ENCODE data around the gene ABHD16A. TPM values are rescaled to one million over a fixed set of nuclear protein-coding genes. Genes with fewer than 3 reads are reported as not detected.
A peak's percentile ranks its signal among the peaks of the same experiment; 100 is the strongest.

ABHD16A gene
- total RNA-seq, 1 donor from 2014 or later = 44.5 TPM

DNA sequence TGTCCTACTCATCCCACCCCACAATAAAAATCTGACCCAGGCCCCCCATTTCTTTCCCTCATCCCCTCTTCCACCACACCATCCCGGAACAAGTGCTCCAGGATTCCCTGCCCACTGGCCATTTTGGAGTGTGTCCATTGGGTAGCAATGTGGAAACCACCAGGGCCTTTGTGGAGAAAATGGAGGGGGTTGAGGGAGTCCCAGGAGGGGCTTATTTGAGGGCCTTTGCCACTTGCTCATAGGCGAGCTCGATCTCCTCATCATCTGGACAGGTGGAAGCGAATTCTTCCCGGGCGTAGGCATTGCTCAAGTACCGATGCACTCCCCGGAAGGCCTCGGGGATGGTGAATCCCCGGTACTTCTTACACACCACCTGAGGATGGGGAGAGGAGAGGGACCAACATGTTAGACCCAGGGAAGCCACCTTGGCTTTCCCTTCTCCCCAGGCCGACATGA lies 27.5 kb upstream of the ABHD16A start:
- DNase-seq (ENCODE audit: low spot score) = no peak

- peak; percentile 87 for DNase-seq (ENCODE audit: low spot score)
Observed at GRCh38 chr6:31729979-31730630, 27.0 kb upstream of the ABHD16A start.

DNA sequence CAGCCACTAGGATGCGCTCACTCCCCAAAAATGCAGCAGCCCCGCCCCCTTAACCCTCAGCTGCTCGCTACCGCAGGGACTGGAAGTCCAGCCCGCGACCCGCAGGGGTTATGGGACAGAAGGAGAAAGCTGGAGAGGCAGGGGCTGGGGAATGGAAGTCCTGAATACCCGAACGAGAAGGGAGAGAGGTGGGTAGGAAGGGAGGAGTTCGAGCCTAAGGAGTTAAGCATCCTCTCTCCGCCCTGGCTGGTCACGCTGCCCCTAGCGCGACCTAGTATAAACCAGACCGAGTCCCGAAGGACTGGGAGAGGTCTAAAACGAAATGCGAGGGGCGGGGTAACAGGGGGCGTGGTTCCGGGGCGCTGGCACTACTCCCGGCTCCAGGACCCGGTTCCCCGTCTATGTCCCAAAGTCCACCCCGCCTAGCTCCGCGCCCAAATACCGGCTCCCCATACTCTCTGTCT lies 26.4 kb upstream of the ABHD16A start:
- DNase-seq (ENCODE audit: low spot score) = peak; percentile 94

GRCh38 chr6:31728767-31729514 lies 25.8 kb upstream of the ABHD16A start, which contains the start of gene DDAH2:
Gene DDAH2 (minus strand): TSS chr6:31729299. CDS start chr6:31729161, 138 bp downstream.
- no peak for DNase-seq (ENCODE audit: low spot score)

DNA sequence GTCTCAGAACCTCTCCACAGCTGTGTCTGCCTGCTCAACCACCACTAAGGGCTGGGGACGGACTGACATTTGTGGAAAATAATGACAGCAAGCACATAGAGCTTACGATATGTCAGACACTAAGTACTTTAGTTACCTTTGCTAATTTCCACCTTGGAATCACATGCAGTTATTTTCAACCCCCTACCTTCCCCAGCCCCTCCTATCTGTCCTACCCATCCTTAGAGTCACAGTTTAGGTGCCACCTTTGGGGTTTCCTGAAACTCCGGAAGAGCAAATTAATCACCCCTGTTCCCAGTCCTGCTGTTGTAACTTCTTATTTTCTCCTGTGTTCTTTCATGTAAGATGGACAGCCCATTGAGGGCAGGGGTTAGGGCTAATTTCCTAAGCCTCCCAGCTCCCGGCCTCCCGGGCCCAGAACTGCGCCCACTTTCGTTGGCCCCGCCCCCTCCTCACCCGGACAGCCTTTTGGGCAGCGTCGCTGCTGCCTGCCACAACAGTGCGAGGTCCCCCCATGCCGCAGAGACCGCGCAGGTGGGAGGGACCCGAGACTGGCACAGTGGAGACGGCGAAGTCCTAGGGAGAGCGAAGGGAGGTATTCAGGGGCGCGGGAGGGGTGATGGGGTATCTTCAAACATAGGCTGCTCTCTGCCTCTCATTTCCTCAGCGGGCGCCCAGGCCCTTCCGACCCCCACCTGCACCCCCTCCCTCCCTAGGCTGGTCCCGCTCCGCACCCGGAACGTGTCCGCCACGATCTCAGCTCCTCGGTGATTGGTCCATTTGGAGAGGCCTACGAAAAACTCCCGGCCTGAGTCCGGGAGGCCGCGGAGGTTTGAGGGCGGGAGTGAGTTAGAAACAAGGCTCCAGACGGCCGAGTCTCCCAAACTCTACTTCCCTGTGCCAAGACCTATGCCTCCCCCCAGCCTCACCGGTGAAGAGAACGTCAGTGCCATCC lies 24.9 kb upstream of the ABHD16A start:
- DNase-seq (ENCODE audit: low spot score) = no peak

DNA sequence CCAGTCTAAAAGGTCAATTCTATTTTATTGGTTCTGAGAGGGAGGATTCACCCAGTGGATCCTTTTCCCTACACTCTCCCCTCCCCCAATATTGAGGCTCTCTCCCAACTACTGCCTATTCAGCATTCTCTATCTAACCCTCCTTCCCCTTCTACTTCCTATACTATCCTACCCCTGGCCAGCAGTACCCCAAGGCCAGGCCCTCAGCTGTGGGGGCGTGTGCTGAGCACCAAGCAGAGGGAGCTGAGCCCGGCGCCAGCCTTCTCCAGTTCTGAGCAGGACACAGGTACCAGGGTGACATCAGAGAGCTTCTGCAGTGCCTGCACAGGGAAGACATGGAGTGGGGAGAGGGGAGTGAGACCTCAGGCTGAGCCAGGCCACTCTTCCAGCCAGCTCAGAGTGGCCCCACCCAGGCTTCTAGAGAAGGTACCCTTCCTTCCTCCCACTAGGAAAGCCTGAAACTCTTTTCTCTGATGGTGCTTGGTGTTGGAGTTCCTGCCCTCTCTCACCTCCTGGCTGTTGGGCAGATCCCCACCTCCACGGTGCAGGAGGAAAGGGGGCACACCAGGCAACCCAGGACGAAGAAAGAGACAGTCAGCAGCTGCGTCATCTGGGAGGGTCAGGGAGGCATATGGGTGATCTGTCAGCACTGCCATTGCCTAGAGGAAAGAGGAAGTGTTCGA lies 24.1 kb upstream of the ABHD16A start:
- DNase-seq (ENCODE audit: low spot score) = no peak

- DNase-seq (ENCODE audit: low spot score) = no peak
Observed at GRCh38 chr6:31725502-31726350, 22.6 kb upstream of the ABHD16A start.

GRCh38 chr6:31723980-31724691 lies 21.0 kb upstream of the ABHD16A start:
- DNase-seq (ENCODE audit: low spot score) = no peak

- no peak for DNase-seq (ENCODE audit: low spot score)
Observed at GRCh38 chr6:31723245-31723979, 20.3 kb upstream of the ABHD16A start, which contains the start of gene MPIG6B. Gene MPIG6B (plus strand): TSS chr6:31723373. CDS start chr6:31723384, 11 bp downstream.

- no peak for DNase-seq (ENCODE audit: low spot score)
Observed at GRCh38 chr6:31722173-31722572, 19.0 kb upstream of the ABHD16A start.

DNA sequence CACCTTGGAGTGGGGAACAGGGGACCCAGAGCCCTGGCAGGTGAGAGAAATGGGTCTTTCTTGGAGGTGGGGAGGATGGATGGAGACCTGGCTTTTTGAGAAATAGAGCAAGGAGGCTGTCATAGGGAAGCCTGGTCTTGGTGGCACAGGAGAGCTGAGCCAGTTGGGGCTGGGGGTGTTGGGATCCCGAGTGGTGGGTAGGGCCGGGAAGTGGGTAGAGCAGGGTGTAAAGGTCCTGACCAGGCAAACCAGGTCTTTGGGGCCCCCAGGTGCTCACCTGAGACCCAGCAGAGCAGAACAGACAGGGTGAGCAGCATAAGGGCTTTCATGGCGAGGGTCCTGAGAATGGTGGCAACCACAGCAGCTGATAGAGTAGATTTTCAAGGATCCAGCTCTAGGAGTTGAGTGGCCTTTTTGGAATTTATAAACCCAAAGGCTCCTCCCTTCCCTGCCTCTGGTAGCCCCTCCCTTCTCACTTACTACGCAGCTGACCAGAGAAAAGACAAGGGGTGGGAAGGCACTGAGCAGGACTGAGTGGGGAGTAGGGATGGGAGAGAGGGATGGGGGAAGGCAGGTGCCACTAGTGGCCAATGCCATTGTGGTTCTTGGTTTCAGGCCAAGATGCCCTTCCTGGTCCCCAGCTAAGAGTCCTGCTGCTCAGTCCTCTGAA lies 18.4 kb upstream of the ABHD16A start, which contains the start of gene LY6G6C:
Gene LY6G6C (minus strand): TSS at position 396 of the 670 bp plus-strand sequence. CDS start 67 bp downstream, at position 329.
- no peak for DNase-seq (ENCODE audit: low spot score)

DNA sequence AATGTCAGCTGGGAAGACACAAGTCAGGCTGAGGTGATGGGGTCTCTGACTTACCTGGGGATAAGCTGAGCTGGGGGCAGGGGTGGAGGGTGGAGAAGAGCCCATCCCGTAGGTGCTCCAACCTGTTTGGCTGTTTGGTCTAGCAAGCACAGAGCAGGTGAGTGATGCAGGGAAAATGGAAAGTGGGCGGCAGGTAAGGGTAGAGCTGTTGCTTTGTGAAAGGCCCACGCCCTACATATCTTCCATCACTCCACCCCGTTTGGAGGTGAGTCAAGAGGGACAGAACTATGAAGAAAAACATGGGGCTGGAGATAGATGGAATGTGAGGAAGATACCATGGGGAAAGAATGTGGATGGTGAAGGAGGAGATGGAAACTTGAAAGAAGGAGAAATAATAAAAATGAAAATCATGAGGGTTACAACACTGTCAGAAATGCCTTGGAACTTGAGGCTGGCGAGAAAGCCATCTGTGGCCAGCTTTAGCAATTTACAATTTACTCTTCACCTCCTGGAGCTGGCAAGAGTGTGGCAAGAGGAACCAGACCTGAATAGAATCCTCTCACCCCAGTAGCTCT lies 17.2 kb upstream of the ABHD16A start:
- DNase-seq (ENCODE audit: low spot score) = no peak

- no peak for DNase-seq (ENCODE audit: low spot score)
Observed at GRCh38 chr6:31719001-31719400, 15.9 kb upstream of the ABHD16A start.

DNA sequence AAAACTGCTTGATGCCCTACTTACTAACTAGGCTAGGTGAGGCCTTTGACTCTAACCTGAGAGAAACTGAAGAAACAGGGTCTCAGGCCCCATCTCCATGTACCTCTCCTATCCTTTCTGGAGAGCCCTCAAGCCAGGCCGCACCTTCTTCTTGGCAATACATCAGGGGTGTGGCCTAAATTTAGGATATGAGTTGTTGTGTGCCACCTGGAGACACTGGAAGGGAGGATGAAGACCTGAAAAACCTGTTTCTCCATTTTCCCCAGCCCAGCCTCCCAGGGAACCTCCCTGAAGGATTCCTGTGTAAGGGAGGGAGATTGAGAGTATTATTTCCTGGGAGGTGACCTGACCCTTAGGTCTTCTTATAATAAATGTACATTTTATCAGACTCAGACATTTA lies 15.1 kb upstream of the ABHD16A start:
- no peak for DNase-seq (ENCODE audit: low spot score)

DNA sequence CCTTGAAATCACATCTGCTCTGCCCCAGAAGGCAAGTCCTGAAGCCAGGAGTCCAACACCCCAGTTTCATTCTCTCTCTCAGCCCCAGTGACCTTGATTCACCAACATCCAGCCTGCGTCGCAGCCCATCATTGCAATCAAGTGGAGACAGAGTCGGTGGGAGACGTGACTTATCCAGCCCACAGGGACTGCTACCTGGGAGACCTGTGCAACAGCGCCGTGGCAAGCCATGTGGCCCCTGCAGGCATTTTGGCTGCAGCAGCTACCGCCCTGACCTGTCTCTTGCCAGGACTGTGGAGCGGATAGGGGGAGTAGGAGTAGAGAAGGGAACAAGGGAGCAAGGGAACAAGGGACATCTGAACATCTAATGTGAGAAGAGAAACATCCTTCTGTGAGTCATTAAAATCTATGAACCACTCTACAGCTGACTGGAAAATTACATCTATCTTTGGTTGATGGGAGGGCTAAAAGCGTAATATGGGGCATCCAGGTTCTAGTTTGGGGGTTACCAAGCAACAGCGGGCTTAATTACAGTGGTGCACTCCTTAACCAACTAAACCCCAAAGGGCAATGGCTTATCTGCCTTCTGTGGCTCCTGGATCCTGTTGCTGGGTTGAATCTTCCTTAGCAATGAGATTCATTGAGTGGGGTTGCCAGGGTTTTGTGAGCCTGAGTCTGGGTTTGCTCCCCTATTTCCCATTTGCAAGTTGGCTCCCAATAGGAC lies 14.5 kb upstream of the ABHD16A start:
- no peak for DNase-seq (ENCODE audit: low spot score)

DNA sequence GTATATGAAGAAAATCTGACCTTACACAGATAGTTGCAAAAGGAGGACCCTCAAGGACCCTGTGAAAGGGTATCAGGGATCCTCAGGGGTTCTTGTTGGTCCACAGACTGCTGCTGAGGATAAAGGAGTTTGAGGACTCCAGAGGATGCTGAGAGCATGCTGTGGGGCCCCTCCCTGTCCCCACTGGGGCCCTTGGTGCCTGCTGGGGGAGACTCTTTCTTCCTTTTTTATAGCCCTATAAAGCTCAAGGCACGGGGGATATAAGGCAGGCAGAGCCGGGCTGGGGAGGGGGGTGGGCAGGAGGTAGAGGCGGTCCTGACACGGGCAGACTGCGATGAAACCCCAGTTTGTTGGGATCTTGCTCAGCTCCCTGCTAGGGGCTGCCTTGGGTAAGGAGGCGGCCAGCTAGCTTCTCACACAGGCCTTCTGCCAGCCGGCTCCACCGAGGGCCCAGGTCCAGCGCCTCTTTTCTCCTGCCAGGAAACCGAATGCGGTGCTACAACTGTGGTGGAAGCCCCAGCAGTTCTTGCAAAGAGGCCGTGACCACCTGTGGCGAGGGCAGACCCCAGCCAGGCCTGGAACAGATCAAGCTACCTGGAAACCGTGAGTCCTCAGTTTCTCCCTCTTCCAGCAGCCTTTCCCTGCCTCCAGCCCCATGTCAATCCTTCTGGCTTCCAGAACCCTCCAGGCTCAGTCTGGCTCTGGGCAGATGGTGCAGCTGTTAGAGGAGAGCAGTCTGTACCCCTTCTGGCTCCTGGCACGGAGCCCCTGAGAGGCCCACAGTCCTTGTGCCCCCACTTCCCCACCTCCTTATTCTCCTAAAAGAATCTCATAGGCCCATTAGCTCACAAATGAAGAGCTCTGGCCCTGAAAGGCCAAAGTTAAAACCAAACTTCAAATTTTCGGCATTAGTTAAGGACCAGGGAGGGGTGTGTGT lies 12.2 kb upstream of the ABHD16A start, which contains the start of gene LY6G6D:
Gene LY6G6D (plus strand): TSS at position 327 of the 937 bp plus-strand sequence. CDS start 8 bp downstream, at position 335.
- no peak for DNase-seq (ENCODE audit: low spot score)

Measured in ureter (tissue), 1 donor.